ENCODE results near the gene TMEM131.
"Not testable (repeated sequence)": the region's sequence is repeated elsewhere in the genome, so short reads cannot be mapped to it uniquely, and the experiment has no call there.

Gene TMEM131

GRCh38 chr2:97723156-97724072 lies 272.3 kb downstream of the TMEM131 start:
- DNase-seq (ENCODE audit: low spot score), result no peak

- no peak for DNase-seq (ENCODE audit: low spot score)
Measured at GRCh38 chr2:97722227-97722626, 273.5 kb downstream of the TMEM131 start.

GRCh38 chr2:97720746-97721145 lies 275.0 kb downstream of the TMEM131 start:
- DNase-seq (ENCODE audit: low spot score), result no peak

GRCh38 chr2:97719362-97720155 lies 276.2 kb downstream of the TMEM131 start:
- DNase-seq (ENCODE audit: low spot score), result no peak

GRCh38 chr2:97718942-97719341 lies 276.8 kb downstream of the TMEM131 start:
- DNase-seq (ENCODE audit: low spot score), result no peak

- no peak for DNase-seq (ENCODE audit: low spot score)
Measured at GRCh38 chr2:97718051-97718882, 277.5 kb downstream of the TMEM131 start.

GRCh38 chr2:97717613-97717995 lies 278.1 kb downstream of the TMEM131 start:
- DNase-seq (ENCODE audit: low spot score), result no peak

GRCh38 chr2:97716695-97717612 lies 278.8 kb downstream of the TMEM131 start:
- no peak for DNase-seq (ENCODE audit: low spot score)

- no peak for DNase-seq (ENCODE audit: low spot score)
Measured at GRCh38 chr2:97715951-97716694, 279.6 kb downstream of the TMEM131 start.

- DNase-seq (ENCODE audit: low spot score), result no peak
Measured at GRCh38 chr2:97714950-97715652, 280.6 kb downstream of the TMEM131 start.

GRCh38 chr2:97714084-97714949 lies 281.4 kb downstream of the TMEM131 start:
- no peak for DNase-seq (ENCODE audit: low spot score)

GRCh38 chr2:97713296-97714083 lies 282.3 kb downstream of the TMEM131 start, which contains the start of gene ZAP70:
ZAP70 (plus strand) TSS chr2:97713576; CDS start chr2:97724037, 10,461 bp downstream.
- DNase-seq (ENCODE audit: low spot score), result no peak

- no peak for DNase-seq (ENCODE audit: low spot score)
Measured at GRCh38 chr2:97712693-97713295, 283.0 kb downstream of the TMEM131 start.

GRCh38 chr2:97712175-97712574 lies 283.6 kb downstream of the TMEM131 start:
- not testable (repeated sequence) for DNase-seq (ENCODE audit: low spot score)

GRCh38 chr2:97711394-97711711 lies 284.4 kb downstream of the TMEM131 start:
- no peak for DNase-seq (ENCODE audit: low spot score)

- DNase-seq (ENCODE audit: low spot score), result no peak
Measured at GRCh38 chr2:97708608-97709007, 287.1 kb downstream of the TMEM131 start.

- DNase-seq (ENCODE audit: low spot score), result no peak
Measured at GRCh38 chr2:97708048-97708380, 287.7 kb downstream of the TMEM131 start.

Measured in hematopoietic multipotent progenitor cell treated with erythropoietin and hydrocortisone succinate and interleukin-3 and kit ligand, for 17 days (in vitro differentiated cells).